ENCODE measurements around the gene COX4I2. TPM values are rescaled to one million over a fixed set of nuclear protein-coding genes. Genes with fewer than 3 reads are reported as not detected.

Gene COX4I2
- total RNA-seq, 1 experiment from 2014 or later: not detected

DNA sequence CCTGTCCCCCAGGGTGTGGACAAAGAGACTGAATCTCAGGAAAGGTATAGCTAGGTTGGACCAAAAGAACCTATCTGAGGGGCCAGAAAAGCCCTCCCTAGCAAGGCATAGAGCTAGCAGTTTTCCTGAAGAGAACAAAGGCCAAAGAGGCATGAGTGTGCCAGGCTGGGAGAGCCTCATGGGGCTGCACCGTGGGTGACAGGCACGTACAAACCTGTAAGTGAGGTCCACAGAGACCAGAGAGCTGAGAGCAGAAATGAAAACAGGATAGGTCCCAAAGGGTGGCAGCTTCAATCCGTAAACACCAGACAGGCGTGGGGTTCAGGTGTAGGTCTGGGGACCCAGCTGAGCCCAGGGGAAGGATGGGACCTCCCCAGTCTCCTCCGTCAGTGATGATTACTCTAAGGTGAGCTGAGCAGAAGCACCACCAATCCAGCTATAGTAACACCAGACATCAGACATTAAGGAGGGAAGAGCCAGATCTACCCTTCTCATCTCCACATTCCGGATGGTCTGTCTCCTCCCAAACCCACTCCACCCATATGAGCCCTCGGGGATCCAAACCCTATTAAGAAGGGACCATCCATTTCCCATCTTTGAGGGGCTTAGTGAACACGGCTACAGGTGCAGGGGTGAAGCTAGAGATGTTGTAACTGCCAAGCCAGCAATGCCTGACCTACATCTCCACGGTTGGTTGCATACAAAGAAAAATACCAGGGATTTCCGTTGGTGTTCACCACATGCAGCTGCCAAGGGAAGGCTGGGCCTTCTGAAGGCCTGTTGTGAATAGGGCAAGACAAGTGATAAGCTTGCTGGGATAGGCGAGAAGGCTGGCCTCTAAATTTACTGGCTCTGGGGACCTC lies 46.7 kb downstream of the COX4I2 start:
- POLR2A ChIA-PET (ENCODE audit: unreplicated experiment): no interaction called here
- peak; percentile 1 for DNase-seq
- Histone ChIP-seq H3K27ac (ENCODE audit: low read length) (no peak overlapping the region), H3F3A (ENCODE audit: low read length, unreplicated experiment) (peaks cover 5% of the 10 kb centered on the region), H3K9ac (ENCODE audit: low read length) (no peak overlapping the region), H3K4me1 (ENCODE audit: insufficient read depth, low read length) (no peaks in the 10 kb centered on the region), H3K9me2 (replicated peaks; ENCODE audit: low read length) (no peaks in the 10 kb centered on the region), H4K20me1 (ENCODE audit: low read length) (peaks cover 38% of the 10 kb centered on the region), H3K79me2 (ENCODE audit: low read length) (peaks cover 98% of the 10 kb centered on the region), H3K36me3 (ENCODE audit: low read depth, low read length) (peaks cover 80% of the 10 kb centered on the region), H2AFZ (ENCODE audit: low read length) (no peak overlapping the region), H3K4me2 (ENCODE audit: low read length) (no peak overlapping the region), H3K27me3 (ENCODE audit: low read length) (no peaks in the 10 kb centered on the region), H3K4me3 (ENCODE audit: low read length) (no peak overlapping the region), H3K9me3 (ENCODE audit: low read length) (no peaks in the 10 kb centered on the region)
- ATAC-seq: no peak
- TF ChIP-seq, protein P1, sequence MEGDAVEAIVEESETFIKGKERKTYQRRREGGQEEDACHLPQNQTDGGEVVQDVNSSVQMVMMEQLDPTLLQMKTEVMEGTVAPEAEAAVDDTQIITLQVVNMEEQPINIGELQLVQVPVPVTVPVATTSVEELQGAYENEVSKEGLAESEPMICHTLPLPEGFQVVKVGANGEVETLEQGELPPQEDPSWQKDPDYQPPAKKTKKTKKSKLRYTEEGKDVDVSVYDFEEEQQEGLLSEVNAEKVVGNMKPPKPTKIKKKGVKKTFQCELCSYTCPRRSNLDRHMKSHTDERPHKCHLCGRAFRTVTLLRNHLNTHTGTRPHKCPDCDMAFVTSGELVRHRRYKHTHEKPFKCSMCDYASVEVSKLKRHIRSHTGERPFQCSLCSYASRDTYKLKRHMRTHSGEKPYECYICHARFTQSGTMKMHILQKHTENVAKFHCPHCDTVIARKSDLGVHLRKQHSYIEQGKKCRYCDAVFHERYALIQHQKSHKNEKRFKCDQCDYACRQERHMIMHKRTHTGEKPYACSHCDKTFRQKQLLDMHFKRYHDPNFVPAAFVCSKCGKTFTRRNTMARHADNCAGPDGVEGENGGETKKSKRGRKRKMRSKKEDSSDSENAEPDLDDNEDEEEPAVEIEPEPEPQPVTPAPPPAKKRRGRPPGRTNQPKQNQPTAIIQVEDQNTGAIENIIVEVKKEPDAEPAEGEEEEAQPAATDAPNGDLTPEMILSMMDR (conservative IDR thresholded peaks at IDR 0.05; ENCODE audit: low read depth, low read length): no peak
- TF ChIP-seq EZH2 (IDR thresholded peaks at IDR 0.05; ENCODE audit: low read length, unreplicated experiment) (no peak), EZH2phosphoT487 (IDR thresholded peaks at IDR 0.05; ENCODE audit: borderline replicate concordance, low read length) (no peak)
- intact Hi-C loops (cut with micrococcal nuclease): no loop called here
- CTCF ChIA-PET: interaction anchor here (1.1 kb wide), 1 partner anchor 22 kb away, joined by 3 read pairs; no protein-coding TSS in a partner anchor
- no TSS peak for BruUV-seq (replicated peaks)

DNA sequence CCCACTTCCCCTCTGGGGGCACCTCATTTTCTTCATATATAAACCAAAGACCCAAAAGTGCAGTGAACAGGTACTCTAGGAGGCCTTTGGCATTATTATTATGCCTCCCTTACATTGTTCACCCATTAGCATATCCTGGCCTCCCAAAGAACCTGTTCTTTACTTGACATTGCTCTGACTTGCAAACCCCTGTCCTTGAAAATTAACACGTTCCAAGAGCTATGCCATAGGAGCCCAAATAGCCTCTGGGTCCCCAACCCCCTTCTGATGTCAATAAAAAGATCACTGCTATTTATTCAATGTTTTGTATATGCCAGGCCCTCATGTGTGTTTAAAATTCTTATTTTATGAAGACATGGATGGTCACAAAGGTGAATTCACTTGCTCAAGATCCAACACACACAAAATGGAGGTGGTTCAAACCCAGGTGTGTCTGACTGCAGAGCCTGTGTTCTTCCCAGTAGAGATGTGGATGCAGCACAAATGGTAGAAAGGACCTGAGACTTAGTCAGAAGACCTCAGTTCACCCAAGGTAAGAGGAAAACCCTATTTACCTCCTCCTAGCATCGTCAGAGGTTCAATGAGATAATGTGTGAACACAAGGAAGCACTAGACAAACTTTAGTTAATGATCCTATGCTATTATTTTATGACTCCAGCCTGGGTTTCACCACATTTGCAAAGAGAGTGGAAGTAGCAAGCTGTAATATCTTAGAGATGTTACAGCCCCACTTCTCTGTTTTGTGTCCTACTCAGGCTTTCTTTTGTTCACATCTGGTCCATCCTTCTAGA lies 48.3 kb downstream of the COX4I2 start:
- Histone ChIP-seq H3K9me2 (replicated peaks; ENCODE audit: low read length) (no peaks in the 10 kb centered on the region), H3K4me3 (ENCODE audit: low read length) (no peak overlapping the region), H3K4me2 (ENCODE audit: low read length) (no peak overlapping the region), H3K4me1 (ENCODE audit: insufficient read depth, low read length) (no peaks in the 10 kb centered on the region), H3K79me2 (ENCODE audit: low read length) (peaks cover 96% of the 10 kb centered on the region), H4K20me1 (ENCODE audit: low read length) (peaks cover 33% of the 10 kb centered on the region), H3K36me3 (ENCODE audit: low read depth, low read length) (peaks cover 74% of the 10 kb centered on the region), H3K27ac (ENCODE audit: low read length) (no peak overlapping the region), H3F3A (ENCODE audit: low read length, unreplicated experiment) (peaks cover 5% of the 10 kb centered on the region), H2AFZ (ENCODE audit: low read length) (no peak overlapping the region), H3K9ac (ENCODE audit: low read length) (no peak overlapping the region), H3K27me3 (ENCODE audit: low read length) (no peaks in the 10 kb centered on the region), H3K9me3 (ENCODE audit: low read length) (no peaks in the 10 kb centered on the region)
- peak; percentile 1 for DNase-seq
- ATAC-seq: no peak
- ChIA-PET CTCF (no interaction called here), POLR2A (ENCODE audit: unreplicated experiment) (no interaction called here)
- TF ChIP-seq EZH2phosphoT487 (IDR thresholded peaks at IDR 0.05; ENCODE audit: borderline replicate concordance, low read length) (no peak), EZH2 (IDR thresholded peaks at IDR 0.05; ENCODE audit: low read length, unreplicated experiment) (no peak)
- TF ChIP-seq, protein P1 (conservative IDR thresholded peaks at IDR 0.05; ENCODE audit: low read depth, low read length): no peak
- intact Hi-C loops (cut with micrococcal nuclease): no loop called here
- BruUV-seq (replicated peaks): TSS peak; percentile 3

Measured in PC-3 (cell line).